Measurements from ENCODE around the gene EHBP1.

The EHBP1 gene

GRCh38 chr2:62801110-62801509, 95.6 kb downstream of the EHBP1 start:
- Histone ChIP-seq H3K9ac (ENCODE audit: low read depth, low read length) (no peak overlapping the region), H3K4me1 (ENCODE audit: control insufficient read depth, insufficient read depth, low read length) (no peaks in the 10 kb centered on the region), H3K4me3 (ENCODE audit: low read depth, low read length) (no peak overlapping the region), H3K36me3 (ENCODE audit: control insufficient read depth, insufficient read depth, low read length) (no peaks in the 10 kb centered on the region), H3K27ac (ENCODE audit: low read depth, low read length) (no peak overlapping the region), H3K27me3 (ENCODE audit: control insufficient read depth, insufficient read depth, low read length) (no peaks in the 10 kb centered on the region), H3K9me3 (ENCODE audit: control insufficient read depth, insufficient read depth, low read length) (no peaks in the 10 kb centered on the region)

DNA sequence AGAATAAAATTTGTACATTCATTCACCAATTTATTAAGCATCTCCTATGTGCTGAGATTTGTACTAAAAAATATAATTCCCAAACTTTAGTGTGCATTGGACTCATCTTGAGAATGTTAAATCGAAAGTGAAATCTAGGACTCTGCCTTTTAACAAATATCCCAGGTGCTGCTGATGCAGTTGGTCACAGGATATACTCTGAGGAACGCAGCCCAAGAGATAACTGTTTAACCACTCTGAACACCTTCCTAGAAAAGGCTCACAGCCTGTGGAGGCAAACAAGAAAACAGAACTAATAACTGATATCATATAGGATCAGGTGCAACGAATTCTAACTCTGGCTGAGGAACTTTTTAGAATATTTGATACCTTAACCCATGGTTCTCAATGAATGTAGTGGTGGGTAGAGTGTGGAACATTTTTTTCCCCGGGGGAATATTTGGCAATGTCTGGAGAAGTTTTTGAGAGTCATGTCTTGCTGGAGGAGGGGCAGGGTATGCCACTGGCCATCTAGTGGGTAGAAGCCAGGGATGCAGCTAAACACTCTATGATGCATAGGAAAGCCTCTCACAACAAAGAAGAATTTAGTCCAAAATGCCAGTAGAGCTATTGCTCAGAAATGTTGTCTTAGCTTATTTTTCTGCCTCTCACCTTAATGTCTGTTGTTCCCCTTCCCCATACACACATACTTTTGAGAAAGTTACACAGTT, 96.5 kb downstream of the EHBP1 start:
- Histone ChIP-seq H3K27ac (ENCODE audit: low read depth, low read length) (no peak overlapping the region), H3K36me3 (ENCODE audit: control insufficient read depth, insufficient read depth, low read length) (no peaks in the 10 kb centered on the region), H3K4me3 (ENCODE audit: low read depth, low read length) (no peak overlapping the region), H3K9me3 (ENCODE audit: control insufficient read depth, insufficient read depth, low read length) (no peaks in the 10 kb centered on the region), H3K27me3 (ENCODE audit: control insufficient read depth, insufficient read depth, low read length) (no peaks in the 10 kb centered on the region), H3K9ac (ENCODE audit: low read depth, low read length) (no peak overlapping the region), H3K4me1 (ENCODE audit: control insufficient read depth, insufficient read depth, low read length) (no peaks in the 10 kb centered on the region)

- Histone ChIP-seq H3K36me3 (ENCODE audit: control insufficient read depth, insufficient read depth, low read length) (no peaks in the 10 kb centered on the region), H3K27me3 (ENCODE audit: control insufficient read depth, insufficient read depth, low read length) (no peaks in the 10 kb centered on the region), H3K4me3 (ENCODE audit: low read depth, low read length) (no peak overlapping the region), H3K4me1 (ENCODE audit: control insufficient read depth, insufficient read depth, low read length) (no peaks in the 10 kb centered on the region), H3K9me3 (ENCODE audit: control insufficient read depth, insufficient read depth, low read length) (no peaks in the 10 kb centered on the region), H3K9ac (ENCODE audit: low read depth, low read length) (no peak overlapping the region), H3K27ac (ENCODE audit: low read depth, low read length) (no peak overlapping the region)
Measured at GRCh38 chr2:62803961-62804360, 98.4 kb downstream of the EHBP1 start.

- Histone ChIP-seq H3K9me3 (ENCODE audit: control insufficient read depth, insufficient read depth, low read length) (no peaks in the 10 kb centered on the region), H3K4me1 (ENCODE audit: control insufficient read depth, insufficient read depth, low read length) (no peaks in the 10 kb centered on the region), H3K27ac (ENCODE audit: low read depth, low read length) (no peak overlapping the region), H3K9ac (ENCODE audit: low read depth, low read length) (no peak overlapping the region), H3K36me3 (ENCODE audit: control insufficient read depth, insufficient read depth, low read length) (no peaks in the 10 kb centered on the region), H3K27me3 (ENCODE audit: control insufficient read depth, insufficient read depth, low read length) (no peaks in the 10 kb centered on the region), H3K4me3 (ENCODE audit: low read depth, low read length) (no peak overlapping the region)
Measured at GRCh38 chr2:62806231-62806630, 100.7 kb downstream of the EHBP1 start.

- H3K27ac ChIP-seq (ENCODE audit: low read depth, low read length), result no peak overlapping the region
Measured at GRCh38 chr2:62808554-62808953, 103.0 kb downstream of the EHBP1 start.

GRCh38 chr2:62811086-62811485, 105.6 kb downstream of the EHBP1 start:
- no peak overlapping the region for H3K9ac ChIP-seq (ENCODE audit: low read depth, low read length)
- H3K9me3 ChIP-seq (ENCODE audit: control insufficient read depth, insufficient read depth, low read length), result no peaks in the 10 kb centered on the region
- H3K27ac ChIP-seq (ENCODE audit: low read depth, low read length), result no peak overlapping the region
- H3K4me1 ChIP-seq (ENCODE audit: control insufficient read depth, insufficient read depth, low read length), result no peaks in the 10 kb centered on the region
- no peaks in the 10 kb centered on the region for H3K36me3 ChIP-seq (ENCODE audit: control insufficient read depth, insufficient read depth, low read length)
- no peaks in the 10 kb centered on the region for H3K27me3 ChIP-seq (ENCODE audit: control insufficient read depth, insufficient read depth, low read length)
- no peak overlapping the region for H3K4me3 ChIP-seq (ENCODE audit: low read depth, low read length)

More at GRCh38 chr2:62808554-62808953, 103.0 kb downstream of the EHBP1 start:
- no peak overlapping the region for H3K9ac ChIP-seq (ENCODE audit: low read depth, low read length)
- no peak overlapping the region for H3K4me3 ChIP-seq (ENCODE audit: low read depth, low read length)
- H3K4me1 ChIP-seq (ENCODE audit: control insufficient read depth, insufficient read depth, low read length), result no peaks in the 10 kb centered on the region
- H3K9me3 ChIP-seq (ENCODE audit: control insufficient read depth, insufficient read depth, low read length), result no peaks in the 10 kb centered on the region
- no peaks in the 10 kb centered on the region for H3K27me3 ChIP-seq (ENCODE audit: control insufficient read depth, insufficient read depth, low read length)
- no peaks in the 10 kb centered on the region for H3K36me3 ChIP-seq (ENCODE audit: control insufficient read depth, insufficient read depth, low read length)

DNA sequence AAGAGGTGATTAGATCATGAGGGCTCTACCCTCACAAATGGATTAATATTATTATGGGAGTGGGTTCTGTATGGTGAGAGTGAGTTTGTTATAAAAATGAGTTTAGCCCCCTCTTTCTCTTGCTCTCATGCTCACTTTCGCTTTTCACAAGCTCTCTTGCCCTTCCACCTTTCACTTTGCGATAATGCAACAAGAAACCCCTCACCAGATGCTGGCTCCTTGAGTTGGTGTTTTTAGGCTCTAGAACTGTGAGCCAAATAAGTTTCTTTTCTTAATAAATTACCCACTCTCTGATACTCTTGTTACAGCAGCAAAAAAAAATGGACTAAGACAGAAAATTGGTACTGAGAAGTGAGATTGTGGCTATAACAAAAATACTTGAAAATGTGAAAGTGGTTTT, 106.5 kb downstream of the EHBP1 start:
- no peaks in the 10 kb centered on the region for H3K36me3 ChIP-seq (ENCODE audit: control insufficient read depth, insufficient read depth, low read length)
- H3K9ac ChIP-seq (ENCODE audit: low read depth, low read length), result no peak overlapping the region
- H3K4me3 ChIP-seq (ENCODE audit: low read depth, low read length), result no peak overlapping the region
- H3K9me3 ChIP-seq (ENCODE audit: control insufficient read depth, insufficient read depth, low read length), result no peaks in the 10 kb centered on the region
- no peaks in the 10 kb centered on the region for H3K27me3 ChIP-seq (ENCODE audit: control insufficient read depth, insufficient read depth, low read length)
- H3K4me1 ChIP-seq (ENCODE audit: control insufficient read depth, insufficient read depth, low read length), result no peaks in the 10 kb centered on the region
- no peak overlapping the region for H3K27ac ChIP-seq (ENCODE audit: low read depth, low read length)

GRCh38 chr2:62812921-62813825, 107.7 kb downstream of the EHBP1 start:
- no peak overlapping the region for H3K9ac ChIP-seq (ENCODE audit: low read depth, low read length)
- no peaks in the 10 kb centered on the region for H3K27me3 ChIP-seq (ENCODE audit: control insufficient read depth, insufficient read depth, low read length)
- H3K36me3 ChIP-seq (ENCODE audit: control insufficient read depth, insufficient read depth, low read length), result no peaks in the 10 kb centered on the region
- H3K4me3 ChIP-seq (ENCODE audit: low read depth, low read length), result no peak overlapping the region
- H3K4me1 ChIP-seq (ENCODE audit: control insufficient read depth, insufficient read depth, low read length), result no peaks in the 10 kb centered on the region
- no peaks in the 10 kb centered on the region for H3K9me3 ChIP-seq (ENCODE audit: control insufficient read depth, insufficient read depth, low read length)
- H3K27ac ChIP-seq (ENCODE audit: low read depth, low read length), result no peak overlapping the region

- H3K4me3 ChIP-seq (ENCODE audit: low read depth, low read length), result no peak overlapping the region
- H3K4me1 ChIP-seq (ENCODE audit: control insufficient read depth, insufficient read depth, low read length), result no peaks in the 10 kb centered on the region
- no peaks in the 10 kb centered on the region for H3K27me3 ChIP-seq (ENCODE audit: control insufficient read depth, insufficient read depth, low read length)
- H3K9ac ChIP-seq (ENCODE audit: low read depth, low read length), result no peak overlapping the region
- no peaks in the 10 kb centered on the region for H3K9me3 ChIP-seq (ENCODE audit: control insufficient read depth, insufficient read depth, low read length)
- no peaks in the 10 kb centered on the region for H3K36me3 ChIP-seq (ENCODE audit: control insufficient read depth, insufficient read depth, low read length)
- H3K27ac ChIP-seq (ENCODE audit: low read depth, low read length), result no peak overlapping the region
Measured at GRCh38 chr2:62814123-62814522, 108.6 kb downstream of the EHBP1 start.

- Histone ChIP-seq H3K27ac (ENCODE audit: low read depth, low read length) (no peak overlapping the region), H3K4me3 (ENCODE audit: low read depth, low read length) (no peak overlapping the region), H3K36me3 (ENCODE audit: control insufficient read depth, insufficient read depth, low read length) (no peaks in the 10 kb centered on the region), H3K9ac (ENCODE audit: low read depth, low read length) (no peak overlapping the region), H3K9me3 (ENCODE audit: control insufficient read depth, insufficient read depth, low read length) (no peaks in the 10 kb centered on the region), H3K4me1 (ENCODE audit: control insufficient read depth, insufficient read depth, low read length) (no peaks in the 10 kb centered on the region), H3K27me3 (ENCODE audit: control insufficient read depth, insufficient read depth, low read length) (no peaks in the 10 kb centered on the region)
Measured at GRCh38 chr2:62817348-62817747, 111.8 kb downstream of the EHBP1 start.

GRCh38 chr2:62817995-62818713, 112.6 kb downstream of the EHBP1 start:
- Histone ChIP-seq H3K36me3 (ENCODE audit: control insufficient read depth, insufficient read depth, low read length) (no peaks in the 10 kb centered on the region), H3K9me3 (ENCODE audit: control insufficient read depth, insufficient read depth, low read length) (no peaks in the 10 kb centered on the region), H3K4me3 (ENCODE audit: low read depth, low read length) (no peak overlapping the region), H3K27me3 (ENCODE audit: control insufficient read depth, insufficient read depth, low read length) (no peaks in the 10 kb centered on the region), H3K27ac (ENCODE audit: low read depth, low read length) (no peak overlapping the region), H3K4me1 (ENCODE audit: control insufficient read depth, insufficient read depth, low read length) (no peaks in the 10 kb centered on the region), H3K9ac (ENCODE audit: low read depth, low read length) (no peak overlapping the region)
